NCI-H526 treated with DMSO at 0.1 percent for 48 hours (cell line): Measurements from ENCODE around the gene THSD8.
"Not testable (repeated sequence)": the region's sequence is repeated elsewhere in the genome, so short reads cannot be mapped to it uniquely, and the experiment has no call there.

Experiments used
- DNase-seq: peaks from one replicate; lab custom pipeline; 2025; lab: John Stamatoyannopoulos, UW

Gene THSD8

DNA sequence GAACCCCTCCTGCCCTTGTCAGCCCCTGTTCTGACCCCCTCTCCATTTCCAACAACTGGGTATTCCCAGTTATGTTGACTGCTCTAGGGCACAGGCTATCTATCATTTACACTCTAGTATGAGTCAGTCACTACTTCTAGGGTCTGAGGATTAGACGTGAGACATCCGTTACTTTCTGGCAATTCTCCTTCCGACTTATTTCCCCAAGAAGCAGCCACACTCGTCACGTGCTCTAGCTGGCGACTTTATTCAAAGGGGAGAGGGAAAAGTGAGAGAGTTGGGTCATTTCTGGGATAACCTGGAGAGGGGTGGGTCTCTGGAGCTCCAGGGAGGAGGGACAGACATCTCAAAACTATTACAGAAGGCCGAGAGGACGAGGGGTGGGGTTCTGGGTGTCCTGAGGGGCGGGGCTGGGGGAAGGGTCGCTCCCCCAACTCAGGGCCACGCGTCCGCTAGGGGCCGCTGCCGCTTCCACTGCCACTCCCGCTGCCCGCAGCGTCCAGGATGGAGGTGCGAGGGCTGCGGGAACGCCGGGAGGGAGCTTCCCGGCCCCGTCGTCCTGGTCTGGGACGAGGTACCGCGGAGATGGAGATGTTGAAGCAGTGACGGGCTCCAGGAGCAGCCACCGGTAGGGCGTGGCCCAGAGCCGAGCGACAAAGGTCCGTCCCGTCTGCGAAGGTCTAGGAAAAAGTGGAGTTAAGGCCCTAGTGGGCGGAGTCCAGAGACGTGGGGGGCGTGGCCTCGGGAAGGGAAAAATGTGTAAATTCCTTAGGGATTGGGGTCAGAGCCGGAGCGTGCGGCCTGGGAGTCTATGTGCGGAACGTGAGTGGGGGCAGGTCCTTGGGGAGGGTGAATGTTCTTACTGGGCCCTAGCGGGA is 23.6 kb downstream of the THSD8 start:
- DNase-seq, result peak; percentile 5

DNA sequence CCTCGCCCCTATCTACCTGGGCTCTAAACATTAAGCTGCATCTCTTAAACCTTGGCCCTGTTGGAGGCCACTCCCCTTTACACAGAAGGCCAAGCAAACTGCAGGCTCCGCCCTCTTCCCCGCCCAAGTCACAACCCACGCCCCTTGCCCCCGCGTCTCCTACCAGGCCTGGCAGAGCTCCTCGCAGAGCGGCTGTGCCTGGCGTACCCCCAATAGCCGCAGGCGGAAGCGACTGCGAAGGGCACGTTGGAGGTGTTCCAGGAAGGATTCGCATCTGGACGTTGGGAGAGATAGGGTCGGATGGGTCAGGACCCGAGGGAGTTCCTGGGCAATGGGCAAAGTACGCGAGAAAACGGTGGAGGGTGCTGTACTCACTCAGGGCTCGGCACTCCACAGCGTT is 26.6 kb downstream of the THSD8 start:
- DNase-seq, result peak; percentile 55

DNA sequence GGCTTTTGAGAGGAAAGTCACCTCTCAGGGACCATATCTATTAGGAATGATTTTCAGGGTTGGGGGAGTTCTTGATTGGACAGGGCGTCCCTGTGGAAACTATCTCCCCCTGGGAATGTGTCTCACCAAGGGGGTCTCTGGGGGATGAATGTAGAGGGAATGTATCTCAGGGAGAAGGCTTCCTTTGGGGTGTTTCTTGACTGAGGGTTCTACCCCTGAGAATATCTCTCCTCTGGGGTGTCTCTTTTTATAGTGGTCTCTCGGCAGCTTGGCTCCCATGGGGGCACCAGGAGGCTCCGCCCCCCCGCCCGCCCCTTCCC is 31.5 kb downstream of the THSD8 start:
- DNase-seq, result no peak

DNA sequence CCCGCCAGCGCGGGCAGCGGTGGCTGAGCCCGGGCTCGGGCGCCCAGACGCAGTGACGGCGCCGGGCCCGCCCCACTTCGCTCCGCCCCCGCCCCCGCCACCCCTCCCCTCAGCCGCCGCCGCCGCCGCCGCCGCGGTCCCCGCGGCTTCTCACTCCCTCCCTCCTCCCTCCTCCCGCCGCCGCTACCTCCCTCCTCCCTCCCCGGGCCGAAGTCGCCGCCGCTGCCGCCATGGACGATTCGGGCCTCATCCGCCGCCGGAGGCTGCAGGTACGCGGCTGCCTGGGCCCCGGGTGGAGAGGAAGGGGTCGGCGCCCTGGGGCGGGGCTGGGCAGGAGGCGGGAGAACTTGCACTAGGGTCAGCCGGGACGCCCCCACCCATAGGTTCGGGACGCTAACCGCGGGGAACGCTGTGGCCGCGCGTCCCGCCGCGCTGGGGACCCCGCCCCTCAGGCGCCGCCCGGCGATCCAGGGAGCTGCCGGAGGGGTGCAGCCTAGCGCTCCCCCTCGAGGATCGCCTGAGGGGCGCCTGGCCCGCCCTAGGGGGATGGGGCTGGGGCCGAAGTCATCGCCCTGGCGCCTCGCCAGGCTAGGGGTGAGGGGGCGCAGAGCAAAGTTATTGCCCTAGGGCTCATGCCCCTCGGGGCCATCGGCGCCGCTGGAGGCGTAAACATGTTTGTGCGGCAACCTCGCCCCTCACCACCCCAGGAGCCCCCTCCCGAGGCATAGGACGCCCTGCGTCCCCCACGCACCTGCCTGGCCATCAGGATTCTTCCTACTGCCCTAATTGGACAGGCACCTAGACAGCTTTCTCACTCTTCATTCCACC is 32.1 kb downstream of the THSD8 start:
- no peak for DNase-seq

DNA sequence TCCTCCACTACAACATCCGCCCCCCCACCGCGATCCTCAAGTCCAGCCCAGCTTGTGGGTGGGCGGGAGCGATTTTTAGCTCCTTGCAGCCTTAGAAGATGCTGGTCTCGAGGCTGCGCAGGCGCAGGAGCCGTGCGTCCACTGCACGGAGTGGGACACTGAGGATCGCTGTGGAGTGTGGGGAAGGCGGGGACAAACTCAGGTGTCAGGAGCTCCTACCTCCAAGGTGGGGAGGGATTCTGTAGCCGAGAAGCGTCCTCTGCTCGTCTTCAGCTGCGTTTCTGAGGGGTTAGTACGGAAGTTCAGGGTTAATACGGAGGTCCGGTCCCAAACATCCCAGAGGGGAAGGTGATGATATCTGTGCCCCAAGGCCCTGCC is 32.7 kb downstream of the THSD8 start, which contains the start of gene RTBDN:
RTBDN (minus strand) TSS at position 14 of the 378 bp plus-strand sequence. CDS start 4,600 bp downstream, outside the sequence.
- DNase-seq, result no peak

DNA sequence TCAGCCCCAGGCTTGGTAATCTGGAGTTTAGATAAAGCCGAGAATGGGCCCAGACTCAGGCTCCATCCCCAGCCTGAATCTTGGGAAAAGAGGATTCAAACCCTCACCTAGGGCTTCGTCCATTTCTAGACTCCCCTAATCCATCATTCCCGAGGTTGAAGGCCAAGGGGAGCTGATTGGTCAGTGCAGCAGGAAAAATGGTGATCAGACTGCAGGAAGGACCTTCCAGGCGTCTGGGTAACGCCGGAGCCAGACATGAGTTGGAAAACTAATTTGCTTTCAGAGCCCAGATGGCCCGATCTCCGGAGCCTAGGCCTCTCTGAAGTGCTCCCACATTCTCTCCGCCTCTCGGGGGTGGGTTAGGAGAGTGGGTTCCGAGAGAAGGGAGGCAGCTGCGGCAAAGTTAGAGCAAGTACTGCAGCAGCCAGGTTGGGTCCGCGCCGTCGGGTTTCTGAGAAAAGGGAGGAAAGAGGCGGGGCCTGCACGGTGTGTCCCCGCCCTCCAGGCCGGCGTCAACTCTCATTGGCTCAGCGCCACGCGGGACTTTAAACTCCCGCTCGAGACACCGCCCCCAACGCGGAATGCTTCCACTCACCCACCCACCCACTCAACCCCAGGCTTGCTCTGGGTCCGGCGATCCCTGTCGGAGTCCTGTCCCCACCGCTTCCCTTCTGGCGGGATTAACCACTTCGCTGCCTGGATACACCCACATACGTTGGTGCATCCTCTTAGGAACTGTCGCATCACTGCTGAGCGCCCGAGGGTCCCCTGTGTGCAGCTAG is 33.3 kb downstream of the THSD8 start:
- DNase-seq, result no peak

DNA sequence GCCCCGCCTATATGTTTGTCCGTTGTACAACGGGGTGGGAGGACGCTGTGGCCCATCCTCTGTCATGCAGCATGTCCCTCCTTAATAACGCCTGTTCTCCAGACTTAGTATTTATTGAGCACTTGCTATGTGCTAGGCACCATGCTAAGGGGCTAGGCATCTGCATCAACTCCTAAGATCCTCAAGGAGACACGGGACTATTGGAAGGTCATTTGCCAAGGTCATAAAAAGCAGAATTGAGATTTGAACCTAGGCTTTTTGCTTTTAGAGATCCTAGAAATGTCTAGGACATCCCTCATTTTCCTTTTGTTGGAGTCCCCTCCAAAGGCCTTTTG is 34.6 kb downstream of the THSD8 start:
- DNase-seq, result no peak

DNA sequence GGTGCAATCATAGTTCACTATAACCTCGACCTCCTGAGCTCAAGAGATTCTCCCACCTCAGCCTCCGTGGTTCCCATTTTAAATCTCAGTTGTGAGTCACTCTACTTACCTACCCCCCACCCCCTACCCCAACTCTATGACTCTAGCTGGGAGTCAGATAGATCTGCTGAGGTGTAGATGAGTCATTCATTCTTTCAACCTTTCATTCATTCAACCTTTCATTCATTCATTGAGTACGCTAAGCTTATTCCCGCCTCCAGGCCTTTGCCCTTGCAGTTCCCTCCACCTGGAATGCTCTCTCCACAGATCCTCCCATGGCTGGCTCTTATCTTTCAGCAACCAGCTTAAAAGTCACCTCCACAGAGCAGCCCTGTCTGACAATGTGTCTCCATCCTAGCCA is 35.4 kb downstream of the THSD8 start:
- DNase-seq, result no peak

DNA sequence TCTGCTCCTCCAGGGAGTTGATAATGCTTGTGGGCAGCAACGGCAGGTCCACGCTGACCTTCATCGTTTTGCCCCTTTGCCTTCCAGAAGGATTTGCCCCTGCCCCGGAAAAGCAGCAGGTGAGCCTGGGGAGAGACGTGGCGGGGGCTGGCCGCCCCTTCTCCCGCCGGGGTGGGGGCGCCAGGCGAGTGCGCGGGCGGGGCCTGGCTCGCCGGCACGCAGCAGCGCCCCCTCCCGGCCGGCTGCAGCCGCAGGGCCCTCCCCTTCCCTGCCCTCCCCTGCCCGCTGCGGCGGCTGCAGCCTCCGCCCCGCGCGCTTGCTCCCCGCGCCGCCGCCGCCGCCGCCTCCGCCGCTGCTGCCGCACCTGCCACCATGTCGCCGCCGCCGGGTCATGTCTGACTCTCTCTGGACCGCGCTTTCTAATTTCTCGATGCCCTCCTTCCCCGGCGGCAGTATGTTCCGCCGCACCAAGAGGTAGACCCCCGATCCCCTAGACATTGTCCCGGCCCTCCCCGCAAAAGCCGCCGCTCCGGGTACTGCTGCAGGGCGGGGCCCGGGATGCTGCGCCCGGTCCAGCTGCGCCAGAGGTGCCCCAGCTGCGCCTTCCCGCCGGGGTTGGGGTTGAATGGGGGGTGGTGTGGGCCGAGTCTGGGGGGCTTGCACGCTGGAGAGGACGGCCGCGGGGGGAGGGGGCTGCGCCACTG is 36.5 kb downstream of the THSD8 start, which contains the start of gene MAST1:
MAST1 (plus strand) TSS at position 334 of the 704 bp plus-strand sequence; CDS start at position 392, 58 bp downstream.
- DNase-seq, result no peak

DNA sequence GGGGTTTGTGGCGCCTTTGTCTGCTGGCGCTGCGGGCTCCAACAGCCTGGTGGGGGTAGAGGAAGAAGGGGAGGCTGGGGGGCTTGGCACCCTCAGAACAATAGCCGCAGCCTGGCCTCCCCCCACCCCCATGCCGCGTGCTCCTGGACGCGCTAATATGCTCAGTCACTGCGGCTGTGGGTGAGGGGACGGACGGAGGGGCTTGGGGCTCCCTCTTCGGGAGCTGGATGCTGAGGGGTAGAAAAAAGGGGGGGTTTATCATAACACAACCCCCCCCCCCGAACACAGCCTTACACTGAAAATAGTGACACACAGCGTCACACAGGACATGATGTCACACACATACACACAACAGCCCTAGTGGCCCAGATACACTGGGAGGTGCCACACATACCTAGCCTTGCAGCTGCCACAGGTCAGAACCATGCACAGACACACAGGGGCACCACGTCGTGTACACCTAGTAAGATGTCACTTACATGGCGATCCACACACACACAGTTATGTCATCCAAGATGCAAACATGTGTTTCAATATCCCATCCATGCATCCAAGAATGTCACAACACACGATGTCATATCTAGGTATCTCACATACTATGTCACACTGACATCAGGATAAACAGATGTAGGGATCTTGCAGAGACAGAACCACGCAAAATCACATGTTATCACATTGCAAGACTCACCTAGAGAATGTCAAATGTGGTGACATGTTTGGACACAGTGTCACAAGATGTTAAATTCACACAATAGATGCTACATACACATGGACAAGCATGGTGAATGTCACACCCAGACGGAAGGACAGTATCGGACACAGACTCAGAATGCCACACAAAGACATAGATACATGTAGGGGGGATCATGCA is 37.3 kb downstream of the THSD8 start:
- DNase-seq, result no peak

DNA sequence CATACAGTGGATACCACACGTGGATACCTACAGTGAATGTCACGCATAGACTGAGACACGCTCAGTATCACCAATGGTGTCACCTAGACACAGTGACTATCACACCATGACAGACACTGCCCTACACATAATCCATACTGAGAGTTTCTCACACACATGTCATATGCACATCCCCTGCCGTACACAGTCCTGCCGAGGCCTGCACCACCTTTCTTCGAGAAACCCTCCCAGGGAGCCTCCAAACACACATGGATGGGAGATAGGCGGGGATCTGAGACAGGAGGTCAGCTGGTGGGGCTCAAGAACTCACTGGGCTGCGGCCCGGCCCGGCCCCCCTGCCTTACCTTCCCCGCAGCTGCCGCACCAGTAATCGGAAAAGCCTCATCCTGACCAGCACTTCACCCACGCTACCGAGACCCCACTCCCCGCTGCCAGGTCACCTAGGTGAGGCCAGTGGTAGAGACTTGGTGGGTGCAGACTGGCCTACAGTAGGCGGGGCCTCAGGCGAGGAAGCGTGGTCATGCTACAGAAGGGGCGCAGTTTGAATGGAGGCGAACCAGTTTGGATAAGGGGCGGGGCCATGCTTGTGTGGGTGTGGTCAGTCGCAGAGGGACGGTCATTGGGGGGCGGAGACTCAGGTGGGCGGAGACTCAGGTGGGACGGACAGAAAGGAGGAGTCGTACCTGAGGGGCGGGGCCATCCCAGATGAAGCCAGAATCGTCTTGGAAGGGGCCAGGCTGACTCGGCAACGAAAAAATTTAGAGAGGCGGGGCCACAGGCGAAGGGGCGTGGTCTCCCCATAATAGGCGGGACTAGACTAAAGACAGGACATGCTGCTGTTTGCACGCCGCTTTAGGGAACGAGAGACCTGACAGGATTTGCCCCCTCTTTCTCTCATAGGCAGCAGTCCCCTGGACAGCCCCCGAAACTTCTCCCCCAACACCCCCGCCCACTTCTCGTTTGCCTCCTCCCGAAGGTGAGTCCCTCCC is 38.5 kb downstream of the THSD8 start:
- peak; percentile 31 for DNase-seq

DNA sequence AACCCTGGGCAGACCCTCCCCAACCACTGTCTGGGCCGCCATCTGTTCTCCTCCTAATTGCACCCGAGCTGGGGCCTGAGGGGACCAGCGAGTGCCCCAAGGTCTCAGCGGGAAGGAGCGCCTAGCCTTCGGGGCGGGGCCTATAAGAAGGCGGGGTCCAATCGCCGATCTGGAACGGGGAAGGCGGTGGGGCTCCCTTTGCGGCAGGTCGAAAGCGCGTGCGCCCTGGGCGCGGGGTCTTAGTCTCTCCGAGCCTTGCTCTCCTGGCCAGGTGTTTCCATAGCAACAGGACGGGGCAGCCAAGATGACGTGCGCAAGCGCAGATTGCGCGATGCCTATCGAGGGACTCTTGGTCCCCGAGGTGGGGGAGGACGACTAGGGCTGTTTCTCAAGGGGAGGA is 39.2 kb downstream of the THSD8 start:
- DNase-seq, result no peak

DNA sequence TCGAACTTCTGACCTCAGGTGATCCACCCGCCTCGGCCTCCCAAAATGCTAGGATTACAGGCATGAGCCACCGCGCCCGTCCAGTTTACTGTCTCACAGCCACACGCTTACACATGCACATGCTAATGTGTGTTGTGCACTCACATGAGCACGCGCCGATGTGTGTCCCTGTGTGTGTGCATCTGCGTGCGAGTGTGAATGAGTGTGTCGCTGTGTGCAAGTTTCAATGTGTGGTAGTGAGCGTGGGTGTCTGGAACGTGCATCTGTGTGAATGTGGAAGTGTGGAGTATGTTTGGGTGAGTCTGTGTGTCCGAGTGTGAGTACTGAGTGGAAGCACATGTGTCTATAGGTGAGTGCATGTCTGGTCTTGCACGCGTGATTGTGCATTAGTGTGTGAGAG is 40.6 kb downstream of the THSD8 start:
- no peak for DNase-seq

DNA sequence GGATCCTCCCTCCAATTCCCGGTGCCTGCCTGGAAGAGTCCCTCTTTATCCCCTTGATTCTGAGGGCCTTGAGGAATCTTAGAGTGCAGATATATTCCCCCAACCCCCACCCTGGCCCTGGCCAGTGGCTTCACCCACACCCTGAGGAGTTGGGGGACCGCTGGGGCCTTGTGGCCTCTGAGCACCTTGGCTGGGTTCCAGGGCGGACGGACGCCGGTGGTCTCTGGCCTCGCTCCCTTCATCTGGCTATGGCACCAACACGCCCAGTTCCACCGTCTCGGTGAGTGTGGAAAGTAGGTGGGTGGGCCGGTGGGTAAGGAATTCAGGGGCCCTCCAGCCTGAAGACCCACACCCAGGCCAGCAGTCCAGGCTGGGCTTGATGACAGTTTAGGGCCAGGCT is 41.5 kb downstream of the THSD8 start:
- DNase-seq, result no peak

DNA sequence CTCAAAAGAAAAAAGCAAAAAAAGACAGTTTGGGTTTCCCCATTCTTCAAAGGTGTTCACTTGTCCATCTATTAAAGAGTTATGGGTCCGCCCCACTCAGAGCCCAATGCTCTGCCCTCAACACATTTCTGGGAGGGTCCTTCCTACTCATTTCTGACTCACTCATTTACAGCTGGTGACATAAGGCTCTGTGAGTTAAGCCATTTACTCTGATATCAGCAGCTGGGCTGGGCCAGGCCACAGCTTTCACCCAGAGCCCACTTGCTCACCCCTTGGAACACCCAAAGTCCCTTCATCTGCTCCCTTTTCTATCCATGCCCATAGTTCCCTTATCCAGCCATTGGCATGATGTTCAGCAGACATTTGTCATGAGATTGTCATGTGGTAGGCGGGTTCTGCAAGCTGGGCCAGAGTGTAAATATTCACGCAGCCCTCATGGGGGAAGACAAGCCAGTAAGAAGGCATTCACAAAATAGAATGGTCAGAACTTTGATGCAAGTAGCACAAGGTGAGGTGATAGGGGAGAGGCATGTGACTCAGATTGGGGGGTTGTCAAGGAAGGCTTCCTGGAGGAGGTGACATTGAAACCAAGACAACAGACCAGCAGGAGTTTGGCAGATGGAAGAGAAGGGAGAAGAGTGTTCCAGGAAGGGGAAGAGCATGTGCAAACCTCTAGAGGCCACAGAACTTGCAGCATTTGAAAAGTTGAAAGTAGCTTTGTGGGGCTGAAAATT is 42.3 kb downstream of the THSD8 start:
- no peak for DNase-seq

DNA sequence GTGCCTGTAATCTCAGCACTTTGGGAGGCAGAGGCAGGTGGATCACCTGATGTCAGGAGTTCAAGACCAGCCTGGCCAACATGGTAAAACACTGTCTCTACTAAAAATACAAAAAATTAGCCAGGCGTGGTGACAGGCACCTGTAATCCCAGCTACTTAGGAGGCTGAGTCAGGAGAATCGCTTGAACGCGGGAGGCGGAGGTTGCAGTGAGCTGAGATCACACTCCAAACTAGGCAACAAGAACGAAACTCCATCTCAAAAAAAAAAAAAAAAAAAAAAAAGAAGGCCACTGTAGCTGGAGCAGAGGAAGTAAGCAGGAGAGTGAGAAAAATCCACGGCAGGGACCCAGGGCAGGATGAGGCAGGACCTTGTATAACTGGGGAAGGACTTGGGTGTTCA is 44.7 kb downstream of the THSD8 start:
- not testable (repeated sequence) for DNase-seq

DNA sequence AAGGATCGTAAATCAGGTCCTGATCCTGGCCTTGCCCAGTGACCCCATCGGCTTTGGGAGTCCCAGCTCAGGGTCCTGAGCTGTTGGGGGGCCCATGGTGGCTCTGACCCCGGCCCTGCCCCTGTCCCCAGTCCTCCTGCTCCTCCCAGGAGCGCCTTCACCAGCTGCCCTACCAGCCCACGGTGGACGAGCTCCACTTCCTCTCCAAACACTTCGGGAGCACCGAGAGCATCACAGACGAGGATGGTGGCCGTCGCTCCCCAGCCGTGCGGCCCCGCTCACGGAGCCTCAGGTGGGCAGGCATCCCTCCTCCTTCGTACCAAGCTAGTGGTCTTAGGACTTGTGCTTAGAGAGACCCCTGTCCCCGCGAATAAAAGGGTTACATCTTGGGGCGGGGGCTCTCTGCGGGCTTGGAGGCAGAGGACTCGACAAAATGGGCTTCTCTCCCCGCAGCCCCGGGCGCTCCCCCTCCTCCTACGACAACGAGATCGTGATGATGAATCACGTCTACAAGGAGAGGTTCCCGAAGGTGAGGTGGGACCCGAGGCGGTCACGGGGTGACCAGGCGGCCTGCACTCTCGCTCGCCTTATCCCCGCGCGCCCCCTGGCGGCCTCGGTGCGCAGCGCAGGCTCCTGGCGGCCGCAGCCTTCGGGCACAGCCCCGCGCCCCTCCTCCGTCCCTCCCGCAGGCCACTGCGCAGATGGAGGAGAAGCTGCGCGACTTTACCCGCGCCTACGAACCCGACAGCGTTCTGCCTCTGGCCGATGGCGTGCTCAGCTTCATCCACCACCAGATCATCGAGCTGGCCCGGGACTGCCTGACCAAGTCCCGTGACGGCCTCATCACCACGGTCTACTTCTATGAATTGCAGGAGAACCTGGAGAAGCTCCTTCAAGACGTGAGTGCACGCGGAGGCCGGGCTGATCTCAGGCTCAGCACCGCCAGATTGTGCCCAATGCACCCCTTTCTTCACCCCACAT is 45.6 kb downstream of the THSD8 start:
- DNase-seq, result no peak
